HepG2 (cell line): ENCODE results near the gene EPB42. TPM values are rescaled to one million over a fixed set of nuclear protein-coding genes. Genes with fewer than 3 reads are reported as not detected.

Experiments used
- ARID2 ChIP-seq: sonication (generic); formaldehyde crosslinking; IDR thresholded peaks from 2 replicates; pipeline ENCODE4 v1.8.1; 2022; ENCODE audit warnings: mild to moderate bottlenecking, missing genetic modification reagents, borderline replicate concordance
- KDM6A ChIP-seq: IDR thresholded peaks from 2 replicates; pipeline ENCODE4 v1.6.1; 2016; ENCODE audit warnings: low read depth
- PCBP1 ChIP-seq: fragments of 200-400 bp; formaldehyde crosslinking; IDR thresholded peaks from 2 replicates; pipeline ENCODE4 v1.6.1; 2017; ENCODE audit warnings: mild to moderate bottlenecking, low read depth, low read length, borderline replicate concordance
- PLSCR1 ChIP-seq: sonication (generic); formaldehyde crosslinking; IDR thresholded peaks from 2 replicates; pipeline ENCODE4 v1.5.0; 2020; ENCODE audit warnings: missing genetic modification reagents, mild to moderate bottlenecking, borderline replicate concordance
- PRDM4 ChIP-seq: sonication (generic); formaldehyde crosslinking; IDR thresholded peaks from 2 replicates; pipeline ENCODE4 v1.9.0; 2021; ENCODE audit warnings: missing genetic modification reagents, borderline replicate concordance
- REXO4 ChIP-seq: sonication (generic); formaldehyde crosslinking; IDR thresholded peaks from 2 replicates; pipeline ENCODE4 v1.8.0; 2022; ENCODE audit warnings: missing genetic modification reagents, mild to moderate bottlenecking, borderline replicate concordance
- SAFB2 ChIP-seq: sonication (generic); formaldehyde crosslinking; IDR thresholded peaks from 2 replicates; pipeline ENCODE4 v1.5.1; 2020; ENCODE audit warnings: missing genetic modification reagents, low read depth, mild to moderate bottlenecking, borderline replicate concordance
- SP5 ChIP-seq: IDR thresholded peaks from 2 replicates; pipeline ENCODE4 v1.6.1; 2016; ENCODE audit warnings: low read depth, borderline replicate concordance
- SRY ChIP-seq: sonication (generic); formaldehyde crosslinking; IDR thresholded peaks from 2 replicates; pipeline ENCODE4 v1.8.0; 2022; ENCODE audit warnings: mild to moderate bottlenecking, missing genetic modification reagents
- STAG1 ChIP-seq: sonication (generic); formaldehyde crosslinking; IDR thresholded peaks from 2 replicates; pipeline ENCODE4 v1.4.0; 2020; ENCODE audit warnings: missing genetic modification reagents
- SUZ12 ChIP-seq: fragments of 150-350 bp; IDR thresholded peaks from 2 replicates; pipeline ENCODE4 v1.6.1; 2014; ENCODE audit warnings: low read depth, low read length
- TGIF2 ChIP-seq: IDR thresholded peaks from 2 replicates; pipeline ENCODE4 v1.6.1; 2016; ENCODE audit warnings: control low read depth, missing compliant biosample characterization
- THAP8 ChIP-seq: sonication (generic); formaldehyde crosslinking; IDR thresholded peaks from 2 replicates; pipeline ENCODE4 v1.5.1; 2020; ENCODE audit warnings: missing genetic modification reagents, mild to moderate bottlenecking, borderline replicate concordance
- ZBTB49 ChIP-seq: sonication (generic); formaldehyde crosslinking; IDR thresholded peaks from 2 replicates; pipeline ENCODE4 v1.4.0; 2020; ENCODE audit warnings: missing genetic modification reagents, borderline replicate concordance
- ZFP41 ChIP-seq: sonication (generic); formaldehyde crosslinking; IDR thresholded peaks from 2 replicates; pipeline ENCODE4 v1.4.0; 2020; ENCODE audit warnings: mild to moderate bottlenecking, missing genetic modification reagents, borderline replicate concordance
- ZFYVE20 ChIP-seq: sonication (generic); formaldehyde crosslinking; IDR thresholded peaks from 2 replicates; pipeline ENCODE4 v1.8.0; 2023; ENCODE audit warnings: low read depth, mild to moderate bottlenecking, moderate library complexity, missing genetic modification reagents, borderline replicate concordance
- ZNF207 ChIP-seq: fragments of 450-650 bp; IDR thresholded peaks from 2 replicates; pipeline ENCODE4 v1.6.1; 2016; ENCODE audit warnings: antibody characterized with exemption, borderline replicate concordance
- ZNF280B ChIP-seq: sonication (generic); formaldehyde crosslinking; IDR thresholded peaks from 2 replicates; pipeline ENCODE4 v1.5.0; 2020; ENCODE audit warnings: missing genetic modification reagents, mild to moderate bottlenecking, borderline replicate concordance
- ZNF562 ChIP-seq: sonication (generic); formaldehyde crosslinking; IDR thresholded peaks from 2 replicates; pipeline ENCODE4 v1.8.0; 2022; ENCODE audit warnings: missing genetic modification reagents, borderline replicate concordance
- polyA plus RNA-seq, 8 experiments: library from polyadenylated mRNA; depleted of rRNA in 3 of 8; stranded (reverse) in 7 of 8; unstranded in 1 of 8; fragments of >200 nt; fragmentation: Illumina TruSeq in 4 of 8; extraction: Trizol in 4 of 8; gene quantifications; 2 replicates each; pipeline versions ENCODE4 v1.2.1 to v1.2.3, GENCODE V29; 2011 to 2016; ENCODE audit warnings: low read depth in 4 of 8, missing spikeins in 1 of 8, mixed read lengths in 1 of 8; ENCODE audit not compliant: insufficient read depth in 1 of 8
- total RNA-seq, 5 experiments: library from RNA; depleted of rRNA; stranded (reverse); fragments of >200 nt; fragmentation: Illumina TruSeq; extraction: Trizol; gene quantifications; 2 replicates each; pipeline ENCODE4 v1.2.3, GENCODE V29; 2016; ENCODE audit warnings: low read depth in 1 of 5

Gene EPB42
- total and polyA plus RNA-seq, 2 of the 13 experiments (the other 11 are each of a cell fraction or from before 2014, with no cell fraction given): not detected

- TF ChIP-seq ZNF562: no peak
- peak; percentile 65; the same call in 1 of the 2 replicates for TF ChIP-seq SRY (CRISPR knock-in tag)
- TF ChIP-seq REXO4 (CRISPR knock-in tag): no peak
- TF ChIP-seq ZNF207: no peak
- no peak for TF ChIP-seq ZFYVE20
- no peak for TF ChIP-seq ZBTB49
- no peak for TF ChIP-seq PLSCR1
- TF ChIP-seq SAFB2 (CRISPR knock-in tag): no peak; the same call in 1 of the 2 replicates
- peak; percentile 68; the same call in 1 of the 2 replicates for TF ChIP-seq ARID2 (CRISPR knock-in tag)
- TF ChIP-seq TGIF2 (CRISPR knock-in tag): no peak
- TF ChIP-seq ZNF280B (CRISPR knock-in tag): 0 out of 2 replicates have a peak, but pooled peaks have one; percentile 74
- TF ChIP-seq STAG1 (CRISPR knock-in tag): no peak
- TF ChIP-seq THAP8: no peak
- peak; percentile 86 for TF ChIP-seq SP5 (CRISPR knock-in tag)
- no peak for TF ChIP-seq PRDM4 (CRISPR knock-in tag)
- TF ChIP-seq PCBP1: peak; percentile 72; the same call in 1 of the 2 replicates
- no peak for TF ChIP-seq ZFP41 (CRISPR knock-in tag)
- TF ChIP-seq SUZ12: no peak
- no peak for TF ChIP-seq KDM6A (CRISPR knock-in tag)
These were observed 35.4 kb downstream of the EPB42 start, which contains the start of gene CCNDBP1 (continued) for GRCh38 chr15:43185157-43186002.
